Gastroesophageal sphincter (tissue), 3 donors: ENCODE measurements around the gene IQSEC3.

Experiments used
- EP300 ChIP-seq: sonication (generic); formaldehyde crosslinking; IDR thresholded peaks from one replicate; pipeline ENCODE4 v1.6.1; 2017; ENCODE audit warnings: antibody characterized with exemption, mild to moderate bottlenecking
- POLR2A ChIP-seq, 2 donors: fragments of 450-650 bp; IDR thresholded peaks; one replicate each; pipeline ENCODE4 v1.6.1; 2017; ENCODE audit warnings: antibody characterized with exemption in 2 of 2, mild to moderate bottlenecking in 2 of 2, moderate library complexity in 1 of 2
- POLR2AphosphoS5 ChIP-seq: sonication (generic); formaldehyde crosslinking; IDR thresholded peaks from one replicate; pipeline ENCODE4 v1.6.1; 2017; ENCODE audit warnings: antibody characterized with exemption
- TF ChIP-seq, protein P1 (sequence below), 4 experiments: fragments of 200-600 bp in 2 of 4; fragments of 450-650 bp in 2 of 4; sonication (generic) in 1 of 4; IDR thresholded peaks; one replicate each; pipeline ENCODE4 v1.5.1; 2017 to 2019; ENCODE audit warnings: antibody characterized with exemption in 4 of 4, mild to moderate bottlenecking in 2 of 4, moderate library complexity in 2 of 4

- TF ChIP-seq EP300 (no peak), POLR2AphosphoS5 (no peak), POLR2A (IDR thresholded peaks at IDR 0.05) (no peak)
- TF ChIP-seq, protein P1, sequence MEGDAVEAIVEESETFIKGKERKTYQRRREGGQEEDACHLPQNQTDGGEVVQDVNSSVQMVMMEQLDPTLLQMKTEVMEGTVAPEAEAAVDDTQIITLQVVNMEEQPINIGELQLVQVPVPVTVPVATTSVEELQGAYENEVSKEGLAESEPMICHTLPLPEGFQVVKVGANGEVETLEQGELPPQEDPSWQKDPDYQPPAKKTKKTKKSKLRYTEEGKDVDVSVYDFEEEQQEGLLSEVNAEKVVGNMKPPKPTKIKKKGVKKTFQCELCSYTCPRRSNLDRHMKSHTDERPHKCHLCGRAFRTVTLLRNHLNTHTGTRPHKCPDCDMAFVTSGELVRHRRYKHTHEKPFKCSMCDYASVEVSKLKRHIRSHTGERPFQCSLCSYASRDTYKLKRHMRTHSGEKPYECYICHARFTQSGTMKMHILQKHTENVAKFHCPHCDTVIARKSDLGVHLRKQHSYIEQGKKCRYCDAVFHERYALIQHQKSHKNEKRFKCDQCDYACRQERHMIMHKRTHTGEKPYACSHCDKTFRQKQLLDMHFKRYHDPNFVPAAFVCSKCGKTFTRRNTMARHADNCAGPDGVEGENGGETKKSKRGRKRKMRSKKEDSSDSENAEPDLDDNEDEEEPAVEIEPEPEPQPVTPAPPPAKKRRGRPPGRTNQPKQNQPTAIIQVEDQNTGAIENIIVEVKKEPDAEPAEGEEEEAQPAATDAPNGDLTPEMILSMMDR (IDR thresholded peaks at IDR 0.05) = no peak
Observed at GRCh38 chr12:224330-224729, 157.8 kb downstream of the IQSEC3 start.
